NCI-H1930 (cell line): ENCODE data around the gene CFAP61.
A peak's percentile ranks its signal among the peaks of the same experiment; 100 is the strongest.

ENCODE experiments used
- DNase-seq, 2 experiments: peaks; one replicate each; lab custom pipeline; 2025; lab: John Stamatoyannopoulos, UW

Gene CFAP61

GRCh38 chr20:20365480-20366161 lies 313.3 kb downstream of the CFAP61 start:
- peak in 1 of 2 experiments; percentile 71 for DNase-seq

GRCh38 chr20:20366551-20366875 lies 314.2 kb downstream of the CFAP61 start:
- peak in 1 of 2 experiments; percentile 91 for DNase-seq

- DNase-seq, result peak; percentile 78 to 80
Observed at GRCh38 chr20:20366876-20367574, 314.7 kb downstream of the CFAP61 start.

GRCh38 chr20:20367575-20368417 lies 315.5 kb downstream of the CFAP61 start, which contains the start of gene INSM1:
Gene INSM1 (plus strand): TSS chr20:20368104. CDS start chr20:20368268, 164 bp downstream.
- DNase-seq, result peak; percentile 98 to 99

- DNase-seq, result peak in 1 of 2 experiments; percentile 74
Observed at GRCh38 chr20:20368418-20369249, 316.3 kb downstream of the CFAP61 start.

- DNase-seq, result peak in 1 of 2 experiments; percentile 56
Observed at GRCh38 chr20:20369250-20370093, 317.1 kb downstream of the CFAP61 start.

GRCh38 chr20:20370094-20370575 lies 317.8 kb downstream of the CFAP61 start:
- DNase-seq, result no peak

GRCh38 chr20:20371083-20371482 lies 318.8 kb downstream of the CFAP61 start:
- peak in 1 of 2 experiments; percentile 41 for DNase-seq

- DNase-seq, result no peak
Observed at GRCh38 chr20:20371681-20372080, 319.3 kb downstream of the CFAP61 start.

GRCh38 chr20:20373091-20373571 lies 320.8 kb downstream of the CFAP61 start:
- DNase-seq, result peak; percentile 73 to 86

GRCh38 chr20:20375862-20376261 lies 323.5 kb downstream of the CFAP61 start:
- DNase-seq, result peak; percentile 59 to 76

- DNase-seq, result no peak
Observed at GRCh38 chr20:20386192-20386591, 333.9 kb downstream of the CFAP61 start.

GRCh38 chr20:20390393-20390792 lies 338.1 kb downstream of the CFAP61 start:
- DNase-seq, result no peak

- no peak for DNase-seq
Observed at GRCh38 chr20:20391115-20391514, 338.8 kb downstream of the CFAP61 start.

- DNase-seq, result no peak
Observed at GRCh38 chr20:20391766-20392165, 339.4 kb downstream of the CFAP61 start.

- DNase-seq, result no peak
Observed at GRCh38 chr20:20393207-20394120, 341.1 kb downstream of the CFAP61 start.

- DNase-seq, result no peak
Observed at GRCh38 chr20:20395087-20395486, 342.8 kb downstream of the CFAP61 start.

- peak; percentile 42 to 65 for DNase-seq
Observed at GRCh38 chr20:20395903-20396568, 343.7 kb downstream of the CFAP61 start.

- no peak for DNase-seq
Observed at GRCh38 chr20:20396794-20397193, 344.5 kb downstream of the CFAP61 start.
